ENCODE measurements around the gene HPS1. TPM values are rescaled to one million over a fixed set of nuclear protein-coding genes. Genes with fewer than 3 reads are reported as not detected.

Gene HPS1
- total RNA-seq, 1 experiment from 2014 or later, result 41.8 TPM

GRCh38 chr10:98424295-98425254 is 22.2 kb downstream of the HPS1 start:
- H3K4me3 ChIP-seq, result no peak overlapping the region
- peaks cover 2% of the 10 kb centered on the region for H3K36me3 ChIP-seq
- no peak for DNase-seq
- no peaks in the 10 kb centered on the region for H3K9me3 ChIP-seq
- H3K27me3 ChIP-seq, result no peaks in the 10 kb centered on the region

DNA sequence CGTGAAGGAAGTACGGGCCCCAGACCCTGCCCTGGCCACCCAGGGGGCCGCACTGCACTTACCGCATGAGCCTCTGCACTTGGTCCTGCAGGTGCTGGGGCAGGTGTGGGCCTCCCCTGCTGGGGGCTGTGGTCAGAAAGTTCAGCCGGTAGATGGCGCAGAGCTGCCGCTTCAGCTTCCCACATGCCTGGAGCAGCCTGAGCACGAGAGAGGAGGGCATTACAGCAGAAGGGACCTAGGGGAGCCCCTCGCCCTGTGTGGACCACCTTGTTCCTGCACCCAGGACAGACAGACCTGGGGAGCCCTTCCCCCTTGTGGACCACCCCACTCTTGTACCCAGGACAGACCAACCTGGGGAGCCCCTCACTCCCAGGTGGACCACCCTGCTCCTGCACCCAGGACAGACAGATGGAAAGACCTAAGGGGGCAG is 23.0 kb downstream of the HPS1 start:
- no peak overlapping the region for H3K4me3 ChIP-seq
- no peak for DNase-seq
- no peaks in the 10 kb centered on the region for H3K9me3 ChIP-seq
- H3K27me3 ChIP-seq, result no peaks in the 10 kb centered on the region
- peaks cover 2% of the 10 kb centered on the region for H3K36me3 ChIP-seq

GRCh38 chr10:98422182-98422581 is 24.6 kb downstream of the HPS1 start:
- no peaks in the 10 kb centered on the region for H3K9me3 ChIP-seq
- peaks cover 2% of the 10 kb centered on the region; the same call in 1 of the 2 replicates for H3K36me3 ChIP-seq
- no peaks in the 10 kb centered on the region for H3K27me3 ChIP-seq
- no peak for DNase-seq
- H3K4me3 ChIP-seq, result no peak overlapping the region

DNA sequence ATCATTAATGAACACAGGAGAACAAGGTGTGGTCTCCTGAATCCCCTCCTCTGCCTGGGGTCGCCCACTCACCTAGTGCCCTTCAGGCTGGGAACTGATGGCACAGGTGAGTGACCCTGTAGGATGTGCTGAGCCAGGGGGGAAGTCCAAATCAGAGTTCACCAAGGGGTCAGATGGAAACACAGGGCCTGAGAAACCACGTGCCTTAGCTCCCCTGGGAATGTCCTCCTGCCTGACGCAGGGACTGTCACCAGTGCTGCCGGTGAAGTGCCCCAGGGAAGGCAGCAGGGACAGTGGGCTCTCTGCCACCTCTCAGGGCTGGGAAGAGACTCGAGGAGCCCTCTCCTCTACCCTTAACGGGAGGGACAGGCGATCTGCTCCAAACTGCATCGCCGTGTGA is 25.9 kb downstream of the HPS1 start:
- no peak for DNase-seq
- no peaks in the 10 kb centered on the region for H3K9me3 ChIP-seq

DNA sequence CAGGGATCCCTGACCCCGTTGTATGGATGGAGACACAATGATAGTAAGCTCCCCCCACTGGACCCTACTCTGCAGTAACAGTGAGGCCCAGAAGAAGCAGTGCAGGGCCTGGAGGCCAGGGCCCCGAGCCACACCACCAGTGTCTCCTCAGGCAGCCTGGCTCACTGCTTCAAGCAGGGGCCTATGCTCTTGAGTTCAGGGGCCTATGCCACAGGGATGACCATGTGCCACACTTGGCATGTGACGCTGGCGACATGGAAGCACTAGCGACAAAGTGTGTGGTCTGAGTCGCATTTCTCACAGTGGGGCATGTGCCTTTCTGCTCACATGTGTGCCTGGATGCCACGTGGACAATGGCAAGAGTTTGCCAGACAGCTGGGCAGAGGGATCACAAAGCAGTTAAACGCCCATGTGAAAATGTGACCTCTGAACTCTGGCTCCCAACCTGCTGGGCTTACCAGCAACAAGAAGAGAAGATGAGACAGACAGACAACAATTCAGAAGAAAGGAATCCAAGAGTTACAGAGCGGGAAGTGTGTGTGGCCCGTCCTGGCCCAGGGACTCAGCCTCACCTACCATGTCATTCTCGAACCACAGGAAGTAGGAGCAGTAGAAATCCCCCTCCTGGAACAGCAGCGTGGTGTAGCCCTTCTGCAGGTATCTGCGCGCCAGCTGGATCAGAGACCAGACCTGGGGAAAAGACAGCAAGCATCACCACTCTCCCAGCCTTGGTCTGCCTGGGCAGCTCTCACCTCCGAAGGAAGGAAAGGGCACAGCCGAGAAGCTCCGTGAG is 27.1 kb downstream of the HPS1 start:
- H3K4me3 ChIP-seq, result no peak overlapping the region
- no peaks in the 10 kb centered on the region for H3K27me3 ChIP-seq
- DNase-seq, result no peak
- H3K9me3 ChIP-seq, result no peaks in the 10 kb centered on the region
- H3K36me3 ChIP-seq, result peaks cover 2% of the 10 kb centered on the region

More for the DNA sequence above, 25.9 kb downstream of the HPS1 start:
- no peak overlapping the region for H3K4me3 ChIP-seq
- peaks cover 2% of the 10 kb centered on the region for H3K36me3 ChIP-seq
- no peaks in the 10 kb centered on the region for H3K27me3 ChIP-seq

DNA sequence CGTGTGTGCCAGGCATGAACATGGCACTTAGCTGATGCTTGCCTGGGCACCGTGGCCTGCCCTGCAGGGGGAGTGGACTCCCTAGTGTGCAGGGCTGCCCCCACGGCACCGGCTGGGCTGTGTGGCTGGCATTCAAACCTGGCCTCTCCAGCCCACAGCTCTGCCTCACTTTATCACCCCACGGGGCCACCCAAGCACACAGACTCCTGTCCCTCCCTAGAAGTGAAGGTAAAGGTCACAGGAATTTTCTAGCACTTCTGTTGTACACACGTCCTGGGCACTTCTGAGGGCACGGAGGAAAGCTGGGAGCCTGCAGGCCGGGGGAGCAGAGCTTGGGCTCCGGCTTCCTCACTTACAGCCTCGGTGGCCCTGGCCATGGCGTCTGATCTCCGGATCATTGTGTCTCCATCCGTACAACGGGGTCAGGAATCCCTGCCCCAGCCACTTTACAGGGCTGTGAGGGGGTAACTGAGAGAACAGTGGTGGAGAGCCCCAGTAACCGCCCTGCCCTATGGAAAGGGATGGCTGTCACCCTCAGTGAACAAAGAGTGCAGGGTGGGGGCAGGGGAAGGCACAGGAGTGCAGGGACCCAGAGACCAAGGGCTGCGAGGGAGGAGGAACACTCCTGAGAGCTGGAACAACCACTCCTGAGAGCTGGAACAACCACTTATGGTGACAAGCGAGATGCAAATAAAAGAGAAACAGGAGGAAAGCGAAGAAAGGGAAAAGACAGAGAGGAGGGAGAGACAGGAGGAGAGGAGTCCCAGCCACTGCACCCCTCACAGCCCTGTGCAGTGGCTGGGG is 27.9 kb downstream of the HPS1 start:
- H3K27me3 ChIP-seq, result no peaks in the 10 kb centered on the region
- H3K4me3 ChIP-seq, result no peak overlapping the region
- peaks cover 2% of the 10 kb centered on the region for H3K36me3 ChIP-seq
- no peaks in the 10 kb centered on the region for H3K9me3 ChIP-seq
- DNase-seq, result no peak

GRCh38 chr10:98417973-98418664 is 28.6 kb downstream of the HPS1 start:
- Histone ChIP-seq H3K9me3 (no peaks in the 10 kb centered on the region), H3K27me3 (no peaks in the 10 kb centered on the region), H3K36me3 (peaks cover 2% of the 10 kb centered on the region), H3K4me3 (no peak overlapping the region)
- no peak for DNase-seq

GRCh38 chr10:98417481-98417959 is 29.2 kb downstream of the HPS1 start:
- H3K27me3 ChIP-seq, result no peaks in the 10 kb centered on the region
- no peak overlapping the region for H3K4me3 ChIP-seq
- no peak for DNase-seq
- no peaks in the 10 kb centered on the region for H3K9me3 ChIP-seq
- peaks cover 2% of the 10 kb centered on the region for H3K36me3 ChIP-seq

DNA sequence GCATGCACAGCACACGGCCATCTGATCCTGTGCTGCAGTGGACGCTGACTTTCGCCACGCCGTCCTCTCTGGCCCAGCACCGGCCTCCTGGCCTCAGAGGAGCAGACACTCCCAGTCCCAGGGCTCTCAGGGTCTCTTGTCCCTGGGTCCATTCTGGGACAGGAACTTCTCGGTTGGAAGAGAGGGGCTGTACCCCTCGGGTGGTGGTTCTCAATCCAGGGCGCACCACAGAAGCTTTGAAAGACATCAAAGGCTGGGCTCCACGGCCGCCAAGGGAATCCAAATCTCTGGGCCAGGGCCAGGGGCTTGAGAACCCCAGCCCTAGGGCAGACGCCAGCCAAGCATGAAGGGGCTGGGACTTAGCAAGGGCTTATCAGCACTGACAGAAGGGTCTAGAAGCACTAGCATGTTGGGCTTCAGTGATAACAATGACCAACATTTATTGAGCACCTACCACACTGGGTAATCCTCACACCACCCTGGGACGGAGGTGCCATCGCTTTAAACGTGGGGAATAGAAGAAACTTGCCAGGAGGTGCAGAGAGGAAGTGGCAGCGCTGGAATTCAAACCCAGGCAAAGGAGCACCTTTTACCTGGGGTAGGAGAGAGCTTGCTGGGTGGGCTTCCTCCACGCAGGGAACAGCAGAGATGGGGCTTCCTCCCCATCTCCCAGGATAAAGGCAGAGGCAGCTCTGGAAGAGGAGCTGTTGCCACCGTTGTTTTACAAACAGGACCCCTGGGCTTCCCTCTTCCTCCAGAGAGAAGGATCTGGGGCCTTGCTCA is 29.9 kb downstream of the HPS1 start:
- Histone ChIP-seq H3K27me3 (no peaks in the 10 kb centered on the region), H3K4me3 (no peak overlapping the region), H3K36me3 (peaks cover 2% of the 10 kb centered on the region), H3K9me3 (no peaks in the 10 kb centered on the region)
- no peak for DNase-seq

DNA sequence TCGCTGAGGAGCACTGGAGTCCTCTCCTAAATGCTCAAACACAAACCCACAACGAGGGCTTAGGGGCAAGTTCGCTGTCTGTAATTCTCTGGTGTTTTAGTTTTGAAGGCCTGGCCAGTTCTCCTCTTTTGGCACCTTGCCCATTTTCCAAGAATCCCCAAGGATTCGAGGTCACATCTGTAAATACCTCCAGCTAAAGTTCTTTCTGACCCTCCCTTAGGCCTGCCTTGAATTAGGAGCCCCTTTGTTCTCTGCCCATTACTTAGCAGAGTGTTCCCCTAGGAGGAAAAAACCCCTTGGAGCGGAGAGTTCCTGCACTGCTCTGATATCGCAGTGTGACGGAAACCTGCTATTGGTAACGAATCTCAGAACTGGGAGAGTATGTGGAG is 31.0 kb downstream of the HPS1 start:
- Histone ChIP-seq H3K36me3 (peaks cover 2% of the 10 kb centered on the region), H3K9me3 (no peaks in the 10 kb centered on the region), H3K27me3 (no peaks in the 10 kb centered on the region), H3K4me3 (no peak overlapping the region)
- DNase-seq, result no peak

GRCh38 chr10:98414932-98415730 is 31.6 kb downstream of the HPS1 start, which contains the start of gene PYROXD2:
Gene PYROXD2 (minus strand): TSS chr10:98415182. CDS start chr10:98415135, 47 bp downstream.
- Histone ChIP-seq H3K9me3 (no peaks in the 10 kb centered on the region), H3K4me3 (peak within 1 kb of the TSS; percentile 38), H3K27me3 (no peaks in the 10 kb centered on the region), H3K36me3 (peaks cover 2% of the 10 kb centered on the region)
- DNase-seq, result peak; percentile 83

GRCh38 chr10:98414578-98414931 is 32.2 kb downstream of the HPS1 start:
- H3K27me3 ChIP-seq, result no peaks in the 10 kb centered on the region
- no peaks in the 10 kb centered on the region; the same call in none of the 2 replicates for H3K36me3 ChIP-seq
- H3K9me3 ChIP-seq, result no peaks in the 10 kb centered on the region
- no peak for DNase-seq
- H3K4me3 ChIP-seq, result peak overlapping the region; percentile 38

GRCh38 chr10:98411768-98412167 is 35.0 kb downstream of the HPS1 start:
- H3K9me3 ChIP-seq, result no peaks in the 10 kb centered on the region
- no peaks in the 10 kb centered on the region for H3K27me3 ChIP-seq
- H3K4me3 ChIP-seq, result no peak overlapping the region
- DNase-seq, result peak; percentile 47
- H3K36me3 ChIP-seq, result no peaks in the 10 kb centered on the region; the same call in none of the 2 replicates

- H3K4me3 ChIP-seq, result no peak overlapping the region
- no peaks in the 10 kb centered on the region; the same call in none of the 2 replicates for H3K36me3 ChIP-seq
- H3K9me3 ChIP-seq, result no peaks in the 10 kb centered on the region
- no peaks in the 10 kb centered on the region for H3K27me3 ChIP-seq
- DNase-seq, result no peak
Observed at GRCh38 chr10:98411166-98411565, 35.6 kb downstream of the HPS1 start.
